Fibroblast of skin of abdomen (primary cell): ENCODE results near the gene FBXO42.
"Not testable (repeated sequence)": the region's sequence is repeated elsewhere in the genome, so short reads cannot be mapped to it uniquely, and the experiment has no call there.

Experiments used
- DNase-seq: peaks from one replicate; pipeline ENCODE4 v3.0.0-alpha.2; 2013

FBXO42 gene

DNA sequence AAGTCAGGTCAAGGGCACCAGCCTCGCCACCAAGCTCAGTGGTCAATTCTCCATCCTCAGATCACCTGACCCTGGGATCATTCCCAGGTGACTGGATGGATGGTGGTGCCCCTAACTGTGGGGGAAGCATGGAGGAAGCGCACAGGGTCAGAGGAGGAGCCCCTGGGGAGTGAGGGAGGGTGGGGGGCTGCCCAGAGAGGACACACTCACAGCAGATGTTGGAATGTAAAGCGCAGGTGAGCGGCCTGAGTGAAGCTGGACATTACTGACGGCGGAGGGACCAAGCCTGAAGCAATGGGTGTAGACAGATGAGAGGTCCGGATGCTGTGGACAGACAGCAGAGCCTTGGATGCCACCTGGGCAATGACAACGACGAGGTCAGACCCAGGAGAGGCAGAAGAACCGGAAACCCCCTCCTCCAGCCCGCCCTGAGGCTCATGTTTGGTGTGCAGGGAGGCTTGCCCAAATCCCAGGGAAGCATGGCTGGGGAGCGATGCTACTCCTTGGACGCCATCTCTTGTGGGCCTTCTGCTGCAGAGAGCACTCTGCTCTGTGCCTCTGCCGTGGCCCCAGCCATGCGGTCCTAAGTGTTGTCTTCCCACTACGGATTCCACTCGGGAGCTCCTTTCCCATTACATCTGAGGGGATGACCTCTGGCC, 109.6 kb downstream of the FBXO42 start:
- DNase-seq: no peak

DNA sequence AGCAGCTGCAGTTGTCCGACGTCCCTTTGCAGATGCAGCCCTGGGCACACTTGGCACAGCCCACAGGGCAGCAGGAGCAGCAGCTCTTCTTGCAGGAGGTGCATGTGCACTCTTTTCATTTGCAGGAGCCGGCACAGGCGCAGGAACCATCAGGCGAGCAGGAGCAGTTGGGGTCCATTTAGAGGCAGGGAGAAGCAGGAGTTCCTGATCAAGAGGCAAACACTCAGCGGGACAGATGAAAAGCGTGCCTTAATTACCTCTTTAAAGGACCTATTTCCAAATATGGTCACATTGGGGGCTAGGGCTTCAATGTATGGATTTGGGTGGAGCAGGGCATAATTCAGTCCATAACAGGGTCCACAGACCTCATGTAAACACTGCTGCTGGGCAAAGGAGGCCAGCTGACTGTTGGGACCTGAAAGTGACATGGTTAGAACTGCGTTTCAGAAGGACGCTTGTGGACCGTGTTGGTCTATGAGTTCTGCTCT, 111.0 kb downstream of the FBXO42 start:
- DNase-seq: no peak

DNA sequence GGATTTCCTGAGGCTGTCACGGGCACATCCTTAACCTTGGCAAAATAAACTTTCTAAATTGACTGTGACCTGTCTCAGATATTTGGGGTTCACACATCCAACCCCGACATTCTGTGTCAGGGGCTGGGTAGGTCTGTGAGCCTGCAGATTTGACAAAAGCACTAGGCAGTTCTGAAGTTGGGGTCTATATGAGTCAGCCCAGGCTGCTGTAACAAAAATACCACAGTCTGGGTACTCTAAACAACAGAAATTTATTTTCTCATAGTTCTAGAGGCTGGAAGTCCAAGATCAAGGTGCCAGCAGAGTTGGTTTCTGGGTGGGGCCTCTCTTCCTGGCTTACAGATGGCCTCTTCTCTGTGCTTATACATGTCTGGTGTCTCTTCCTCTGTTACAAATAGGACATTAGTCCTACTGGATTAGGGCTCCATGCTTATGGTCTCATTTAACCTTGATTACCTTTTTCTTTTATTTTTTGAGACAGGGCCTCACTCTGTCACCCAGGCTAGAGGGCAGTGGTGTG, 112.2 kb downstream of the FBXO42 start:
- DNase-seq: no peak

- DNase-seq: no peak
These were observed 114.9 kb downstream of the FBXO42 start for GRCh38 chr1:16237343-16237830.

GRCh38 chr1:16236511-16237342, 115.6 kb downstream of the FBXO42 start, which contains the start of gene CPLANE2:
TSS of gene CPLANE2 (minus strand) at chr1:16237183. CDS start at chr1:16236742, 441 bp downstream.
- DNase-seq: peak; percentile 92

DNA sequence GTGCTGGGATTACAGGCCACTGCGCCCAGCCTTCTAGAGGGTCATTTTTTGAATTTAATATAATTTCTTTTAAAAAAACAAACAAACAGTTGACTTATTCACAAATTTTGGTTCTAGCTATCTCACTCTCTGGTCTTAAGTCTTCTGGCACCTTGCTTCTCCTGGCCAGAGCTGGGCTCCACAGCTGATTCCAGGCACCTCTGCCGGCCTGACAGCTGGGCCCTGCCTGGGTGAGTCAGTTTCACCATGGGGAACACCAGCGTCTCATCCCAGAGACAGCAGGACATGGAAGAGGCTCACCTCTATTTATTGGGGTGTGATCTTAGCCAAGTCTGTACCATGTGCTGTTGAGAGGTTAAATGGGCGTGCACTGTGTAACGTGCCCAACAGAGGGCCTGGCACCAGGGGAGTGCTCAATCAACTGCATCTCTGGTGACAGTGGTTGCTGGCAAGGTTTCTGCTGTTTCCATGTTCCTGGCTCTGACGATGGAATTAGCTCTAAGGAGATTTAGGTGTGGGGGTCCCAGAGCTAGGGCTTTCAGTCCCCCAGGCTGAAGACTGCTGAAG, 116.3 kb downstream of the FBXO42 start:
- no peak for DNase-seq

DNA sequence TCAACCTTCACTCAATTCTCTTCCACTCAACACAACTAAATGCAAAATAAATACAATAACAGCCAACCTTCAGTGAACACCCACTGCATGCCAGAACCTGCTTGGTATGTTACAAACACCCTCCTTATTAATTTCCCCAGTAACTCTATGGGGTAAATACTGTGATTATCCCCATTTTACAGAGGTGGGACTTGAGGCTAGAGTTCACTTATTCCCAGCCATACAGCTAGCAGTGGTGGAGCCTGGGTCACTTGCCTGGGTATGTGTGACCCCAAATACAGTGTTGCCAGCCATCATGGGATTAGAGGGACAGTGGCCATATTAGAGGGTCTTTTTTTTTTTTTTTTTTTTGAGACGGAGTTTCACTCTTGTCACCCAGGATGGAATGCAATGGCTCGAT, 116.9 kb downstream of the FBXO42 start:
- DNase-seq: no peak

DNA sequence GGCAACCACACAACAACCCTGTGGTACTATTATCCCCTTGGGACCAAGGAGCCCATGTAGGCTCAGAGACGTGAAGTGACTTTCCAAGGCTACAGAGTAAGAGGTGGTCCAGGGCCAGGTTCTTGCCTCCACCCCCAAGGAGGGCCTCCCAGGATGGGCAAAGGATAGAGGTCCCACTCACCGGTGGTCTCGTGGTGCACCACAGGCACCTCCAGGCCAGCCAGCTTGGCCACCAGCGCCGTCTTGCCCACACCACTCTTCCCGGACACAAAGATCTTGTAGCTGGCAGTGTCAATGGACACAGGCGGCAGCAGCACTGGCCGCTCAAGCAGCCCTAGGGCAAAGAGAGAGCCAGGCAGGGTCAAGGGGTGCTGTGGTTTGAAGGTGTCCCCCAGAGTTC, 118.8 kb downstream of the FBXO42 start:
- DNase-seq: no peak

DNA sequence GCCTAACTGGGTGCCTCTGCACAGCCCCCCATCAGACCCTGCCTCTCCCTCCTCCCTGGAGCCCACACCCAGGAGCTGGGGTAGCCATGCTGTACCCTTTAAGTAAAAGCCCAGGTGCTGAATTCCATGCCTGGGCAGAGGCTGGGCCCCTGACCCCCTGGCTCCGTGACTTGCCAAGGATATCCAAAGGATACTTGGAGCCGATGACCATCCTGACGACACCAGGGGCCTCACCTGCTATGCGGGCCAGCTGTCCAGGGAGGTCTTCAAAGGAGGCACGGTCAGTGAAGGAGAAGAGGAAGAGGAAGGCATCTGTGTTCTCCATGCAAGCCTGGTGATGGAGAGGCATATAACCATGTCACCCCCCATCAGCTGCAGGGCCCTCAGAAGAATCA, 120.0 kb downstream of the FBXO42 start:
- DNase-seq: no peak

GRCh38 chr1:16231331-16232315, 120.7 kb downstream of the FBXO42 start:
- DNase-seq: no peak

- DNase-seq: no peak
These were observed 121.5 kb downstream of the FBXO42 start for GRCh38 chr1:16230744-16231143.

DNA sequence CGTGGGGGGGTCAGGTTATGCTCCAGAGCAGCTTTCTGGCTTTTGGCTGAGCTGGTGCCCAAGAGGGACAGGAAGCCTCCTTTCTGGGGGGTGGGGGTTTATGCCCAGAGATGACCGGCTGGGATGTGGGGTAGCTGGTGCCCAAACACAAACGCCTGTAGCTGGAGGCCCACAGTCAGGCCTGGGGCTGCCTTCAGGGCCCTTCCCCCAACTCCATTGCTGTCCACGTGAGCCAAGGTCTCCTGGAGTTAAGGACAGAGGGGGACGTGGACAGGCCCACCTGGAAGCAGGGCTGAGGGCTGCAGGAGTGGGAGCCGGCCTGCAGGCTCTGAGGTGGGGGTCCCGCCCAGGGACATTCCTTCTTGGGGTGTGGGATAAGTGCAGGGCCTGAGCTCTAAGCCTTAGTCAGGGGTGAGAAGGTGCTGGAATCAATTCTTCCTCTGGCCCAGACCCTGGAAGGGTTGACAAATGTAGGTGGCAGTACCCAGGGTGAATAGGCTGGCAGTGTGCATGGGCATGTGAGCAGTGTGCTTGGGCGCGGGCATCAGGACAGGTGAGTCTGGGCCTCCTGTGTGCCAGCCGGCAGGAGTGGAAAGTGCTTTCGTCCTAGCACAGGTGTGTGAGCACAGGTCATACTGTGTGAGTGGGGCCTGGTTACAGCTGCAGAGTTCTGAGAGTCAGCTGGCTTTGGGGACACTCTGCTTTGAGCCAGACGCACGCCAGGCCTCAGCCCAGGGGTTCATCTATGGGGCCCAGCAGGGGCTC, 122.1 kb downstream of the FBXO42 start:
- no peak for DNase-seq

DNA sequence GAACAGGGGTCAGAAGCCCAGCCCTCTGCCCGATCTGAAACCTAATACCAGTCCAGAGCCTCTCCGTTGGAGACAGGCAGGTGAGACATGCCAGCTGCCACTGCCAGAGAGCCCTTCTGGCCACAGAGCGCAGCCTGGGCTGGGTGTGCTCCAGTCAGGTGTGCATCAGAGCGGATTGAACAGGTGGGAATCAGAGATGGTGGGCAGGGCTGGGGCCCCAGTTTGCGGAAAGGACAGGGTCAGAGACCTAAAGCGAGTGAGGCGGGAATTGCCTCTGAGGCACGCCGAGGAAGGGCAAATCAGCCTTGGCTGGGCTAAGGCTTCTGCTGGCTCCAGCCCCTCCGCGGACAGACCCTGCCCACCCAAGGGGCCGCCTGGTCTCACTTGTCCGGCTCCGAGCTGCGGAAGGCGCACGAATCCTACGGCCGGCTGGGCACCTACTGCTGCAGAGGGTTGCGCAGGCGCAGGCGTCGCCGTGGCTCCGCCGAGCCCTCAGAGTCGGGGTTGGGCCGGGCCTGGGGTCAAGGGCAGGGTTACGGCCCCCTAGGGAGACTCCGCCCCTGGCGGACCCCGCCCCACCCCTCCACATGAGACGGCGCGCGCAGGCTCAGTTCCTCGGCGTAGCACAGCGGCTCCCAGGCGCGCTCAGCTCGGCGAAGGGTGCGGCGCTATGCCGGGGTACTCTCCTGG, 125.6 kb downstream of the FBXO42 start:
- no peak for DNase-seq

- DNase-seq: no peak
These were observed 126.2 kb downstream of the FBXO42 start for GRCh38 chr1:16226129-16226489.

GRCh38 chr1:16224472-16224871, 127.8 kb downstream of the FBXO42 start:
- DNase-seq: no peak

GRCh38 chr1:16222716-16223115, 129.6 kb downstream of the FBXO42 start:
- not testable (repeated sequence) for DNase-seq

DNA sequence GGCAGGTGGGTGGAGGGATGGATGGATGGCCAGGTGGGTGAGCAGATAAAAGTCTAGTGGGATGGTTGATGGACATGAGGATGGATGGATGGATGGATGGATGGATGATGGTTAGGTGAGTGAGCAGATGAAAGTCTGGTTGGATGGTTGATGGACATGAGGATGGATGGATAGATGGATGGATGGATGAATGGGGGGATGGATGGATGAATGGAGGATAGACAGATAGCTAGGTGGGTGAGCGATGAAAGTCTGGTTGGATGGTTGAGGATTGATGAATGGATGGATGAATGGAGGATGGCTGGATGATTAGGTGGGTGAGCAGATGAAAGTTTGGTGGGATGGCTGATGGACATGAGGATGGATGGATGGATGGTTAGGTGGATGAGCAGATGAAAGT, 130.8 kb downstream of the FBXO42 start:
- no peak for DNase-seq

DNA sequence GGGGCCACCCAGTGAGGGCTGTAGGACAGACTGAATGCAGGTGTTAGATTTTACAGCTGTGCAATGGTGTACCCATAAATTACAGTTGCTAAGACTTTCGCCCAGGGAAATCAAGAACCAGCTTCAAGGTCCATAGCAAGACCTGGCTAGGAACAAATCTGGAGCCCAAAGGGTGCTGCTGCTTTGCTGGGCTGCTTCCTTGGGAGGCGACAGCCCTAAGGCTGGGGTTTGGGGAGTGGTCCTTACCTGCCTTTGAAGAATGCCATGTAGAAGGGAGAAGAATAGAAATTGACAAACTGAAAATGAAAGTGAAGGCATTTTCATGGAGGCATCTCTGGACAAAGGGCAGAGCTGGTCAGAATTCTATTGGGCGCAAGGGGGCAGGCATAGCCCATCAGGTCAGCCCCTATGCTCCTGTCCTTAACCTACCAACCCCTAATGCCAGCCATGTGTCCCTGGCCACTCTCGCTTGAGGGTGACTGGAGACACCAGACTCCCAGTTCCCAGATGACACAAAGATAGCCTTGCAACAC, 132.2 kb downstream of the FBXO42 start:
- no peak for DNase-seq

GRCh38 chr1:16218674-16219071, 133.6 kb downstream of the FBXO42 start:
- DNase-seq: no peak

- no peak for DNase-seq
These were observed 134.1 kb downstream of the FBXO42 start for GRCh38 chr1:16218014-16218673.
